Mucosa of descending colon (tissue), 3 donors: ENCODE data around the gene NIPAL3. TPM values are rescaled to one million over a fixed set of nuclear protein-coding genes. Genes with fewer than 3 reads are reported as not detected.
"Not testable (repeated sequence)": the region's sequence is repeated elsewhere in the genome, so short reads cannot be mapped to it uniquely, and the experiment has no call there.

Experiments used
- ATAC-seq: fragments of 200-7000 bp; cut with Tn5 transposase; one replicate; pipeline ENCODE4 v1.9.1; 2020; ENCODE audit warnings: mild to moderate bottlenecking, moderate library complexity
- DNase-seq, 3 donors: peaks; one replicate each; pipeline ENCODE4 v3.0.0-alpha.2; 2020
- H3K36me3 ChIP-seq: fragments of 200-600 bp; one replicate; pipeline ENCODE4 v1.8.0; 2021; ENCODE audit warnings: low read depth, mild to moderate bottlenecking
- H3K4me1 ChIP-seq: fragments of 200-600 bp; one replicate; pipeline ENCODE4 v1.8.0; 2021; ENCODE audit warnings: low read depth, mild to moderate bottlenecking
- H3K4me3 ChIP-seq: fragments of 200-600 bp; one replicate; pipeline ENCODE4 v1.8.0; 2021; ENCODE audit warnings: mild to moderate bottlenecking
- H3K9me3 ChIP-seq: fragments of 200-600 bp; one replicate; pipeline ENCODE4 v1.8.0; 2021; ENCODE audit warnings: mild to moderate bottlenecking
- CTCF ChIP-seq: fragments of 200-600 bp; IDR thresholded peaks from one replicate; pipeline ENCODE4 v1.8.0; 2022; ENCODE audit warnings: antibody characterized with exemption, mild to moderate bottlenecking
- intact Hi-C, 2 donors: fragments of 100-400 bp; cut with DNase I in 1 of 2; cut with micrococcal nuclease in 1 of 2; formaldehyde crosslinking; loops; one replicate each; pipeline versions ENCODE4 v1.11.0 to v1.11.1; 2022; cut with DNase I, micrococcal nuclease
- total RNA-seq, 3 donors: library from RNA; stranded (reverse); fragmentation: NEBNext Ultra II Directional in 2 of 3; extraction: Animal tissue kit (Norgen Biotek cat#: 25700) in 2 of 3; gene quantifications; one replicate each; pipeline versions ENCODE4 v1.2.1 to v1.2.4, GENCODE V29; 2021 to 2023
- donor health status: DM: no; HTN: no; CAD: no; lungs with moderate emphysema.
- donor health status: DM: no; HTN: no; CAD: no.
- donor health status: DM: no; HTN: yes; CAD: no.

The NIPAL3 gene
- total RNA-seq, 3 donors from 2014 or later, result 38.3 to 52.5 (median 40.7) TPM

- no peaks in the 10 kb centered on the region for H3K36me3 ChIP-seq
- no peak for ATAC-seq
- no peaks in the 10 kb centered on the region for H3K9me3 ChIP-seq
- TF ChIP-seq CTCF, result no peak
- no peak for DNase-seq
- H3K4me1 ChIP-seq, result peaks cover 1% of the 10 kb centered on the region
- H3K4me3 ChIP-seq, result no peak overlapping the region
- intact Hi-C loops, result no loop called here
These were observed 91.2 kb downstream of the NIPAL3 start for GRCh38 chr1:24506691-24507381.

DNA sequence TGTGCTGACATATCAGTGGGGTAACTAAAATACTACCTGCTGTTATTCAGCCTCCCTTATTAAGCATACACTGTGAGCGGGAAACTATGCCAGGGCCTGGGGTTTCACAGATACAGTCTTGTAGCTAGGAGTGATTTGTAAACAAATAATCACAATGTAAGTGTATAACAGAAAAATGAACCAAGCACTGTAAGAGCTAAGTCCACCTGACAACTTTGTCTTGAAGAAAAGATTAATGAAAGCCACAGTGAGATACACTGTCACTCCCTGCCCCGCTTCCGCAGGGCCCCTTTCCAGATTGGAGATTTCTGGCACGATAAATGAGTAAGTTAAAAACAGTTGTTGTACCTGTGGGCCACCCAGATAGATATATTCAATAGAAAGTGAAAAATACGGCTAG is 91.8 kb downstream of the NIPAL3 start:
- intact Hi-C loops, result no loop called here
- Histone ChIP-seq H3K4me3 (no peak overlapping the region), H3K4me1 (no peaks in the 10 kb centered on the region), H3K9me3 (no peaks in the 10 kb centered on the region), H3K36me3 (no peaks in the 10 kb centered on the region)
- no peak for DNase-seq
- ATAC-seq, result no peak
- TF ChIP-seq CTCF, result no peak

GRCh38 chr1:24508911-24509310 is 93.3 kb downstream of the NIPAL3 start:
- ATAC-seq, result no peak
- intact Hi-C loops, result no loop called here
- DNase-seq, result no peak

GRCh38 chr1:24513706-24514105 is 98.1 kb downstream of the NIPAL3 start:
- no peak for DNase-seq
- no peak for TF ChIP-seq CTCF
- Histone ChIP-seq H3K4me1 (no peaks in the 10 kb centered on the region), H3K9me3 (no peaks in the 10 kb centered on the region), H3K36me3 (no peaks in the 10 kb centered on the region), H3K4me3 (no peak overlapping the region)
- intact Hi-C loops, result no loop called here
- ATAC-seq, result no peak

More at GRCh38 chr1:24508911-24509310, 93.3 kb downstream of the NIPAL3 start:
- Histone ChIP-seq H3K4me3 (no peak overlapping the region), H3K4me1 (no peaks in the 10 kb centered on the region), H3K9me3 (no peaks in the 10 kb centered on the region), H3K36me3 (no peaks in the 10 kb centered on the region)
- no peak for TF ChIP-seq CTCF

- no peak for DNase-seq
- no peak for ATAC-seq
These were observed 99.3 kb downstream of the NIPAL3 start for GRCh38 chr1:24514946-24515345.

GRCh38 chr1:24515671-24516209 is 100.1 kb downstream of the NIPAL3 start:
- DNase-seq, intact Hi-C loops: not testable (repeated sequence)
- ATAC-seq, result peak; percentile 51

More at GRCh38 chr1:24514946-24515345, 99.3 kb downstream of the NIPAL3 start:
- intact Hi-C loops, result no loop called here
- Histone ChIP-seq H3K9me3 (no peaks in the 10 kb centered on the region), H3K4me1 (no peaks in the 10 kb centered on the region), H3K4me3 (no peak overlapping the region), H3K36me3 (no peaks in the 10 kb centered on the region)
- TF ChIP-seq CTCF, result no peak

More at GRCh38 chr1:24515671-24516209, 100.1 kb downstream of the NIPAL3 start:
- H3K4me1 ChIP-seq, H3K9me3 ChIP-seq, H3K4me3 ChIP-seq, H3K36me3 ChIP-seq: not testable (repeated sequence)
